ENCODE measurements around the gene JAZF1. TPM values are rescaled to one million over a fixed set of nuclear protein-coding genes. Genes with fewer than 3 reads are reported as not detected.

JAZF1 gene
- total RNA-seq, 1 experiment from 2014 or later: 14.2 TPM

DNA sequence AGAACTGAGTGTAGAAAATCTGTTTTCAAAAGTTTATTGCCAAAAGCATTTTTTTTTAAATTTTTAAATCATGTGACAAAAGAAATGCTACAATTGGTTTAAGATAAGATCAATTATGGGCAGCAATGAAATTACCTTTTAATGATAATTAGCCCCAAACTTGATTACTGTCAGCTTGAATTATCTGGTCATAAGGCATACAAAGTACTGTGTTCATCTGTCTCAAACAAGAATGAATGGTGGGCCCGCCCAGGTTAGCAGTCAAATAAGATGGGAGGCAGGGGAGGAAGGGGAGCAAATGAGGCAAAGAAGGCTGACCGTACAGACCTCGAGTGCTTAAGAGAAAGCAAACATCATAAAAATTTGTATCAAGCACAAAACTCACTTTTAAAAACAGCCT lies 68.1 kb downstream of the JAZF1 start:
- H3K27me3 Mint-ChIP-seq (ENCODE audit: insufficient read depth, unreplicated experiment): no peaks in the 10 kb centered on the region
- no peak overlapping the region for H3K27ac Mint-ChIP-seq (ENCODE audit: low read depth, unreplicated experiment)
- no peaks in the 10 kb centered on the region for H3K9me3 Mint-ChIP-seq (ENCODE audit: unreplicated experiment)
- POLR2A ChIA-PET: no interaction called here
- TF ChIP-seq CTCF (IDR thresholded peaks at IDR 0.05; ENCODE audit: unreplicated experiment): no peak
- H3K4me3 Mint-ChIP-seq (ENCODE audit: unreplicated experiment): no peak overlapping the region
- H3K36me3 Mint-ChIP-seq (ENCODE audit: insufficient read depth, unreplicated experiment): peaks cover 10% of the 10 kb centered on the region
- H3K4me1 Mint-ChIP-seq (ENCODE audit: insufficient read depth, unreplicated experiment): peaks cover 10% of the 10 kb centered on the region
- CTCF ChIA-PET: no interaction called here
- DNase-seq (ENCODE audit: unreplicated experiment): no peak
- BruUV-seq (replicated peaks): no TSS peak
- intact Hi-C loops (cut with micrococcal nuclease): no loop called here

GRCh38 chr7:28112012-28112411 lies 68.6 kb downstream of the JAZF1 start:
- BruUV-seq (replicated peaks): no TSS peak
- DNase-seq (ENCODE audit: unreplicated experiment): no peak
- H3K36me3 Mint-ChIP-seq (ENCODE audit: insufficient read depth, unreplicated experiment): peaks cover 11% of the 10 kb centered on the region
- CTCF ChIA-PET: interaction anchor here (1.2 kb wide), 1 partner anchor 16 kb away, joined by 3 read pairs; no protein-coding TSS in a partner anchor
- no peaks in the 10 kb centered on the region for H3K9me3 Mint-ChIP-seq (ENCODE audit: unreplicated experiment)
- POLR2A ChIA-PET: no interaction called here
- H3K27me3 Mint-ChIP-seq (ENCODE audit: insufficient read depth, unreplicated experiment): no peaks in the 10 kb centered on the region
- no peak for TF ChIP-seq CTCF (IDR thresholded peaks at IDR 0.05; ENCODE audit: unreplicated experiment)
- H3K4me3 Mint-ChIP-seq (ENCODE audit: unreplicated experiment): no peak overlapping the region
- intact Hi-C loops (cut with micrococcal nuclease): no loop called here
- H3K4me1 Mint-ChIP-seq (ENCODE audit: insufficient read depth, unreplicated experiment): peaks cover 10% of the 10 kb centered on the region
- no peak overlapping the region for H3K27ac Mint-ChIP-seq (ENCODE audit: low read depth, unreplicated experiment)

GRCh38 chr7:28110427-28111012 lies 70.1 kb downstream of the JAZF1 start:
- ChIA-PET CTCF (interaction anchor here (1.2 kb wide), 1 partner anchor 15 kb away, joined by 3 read pairs; no protein-coding TSS in a partner anchor), POLR2A (no interaction called here)
- intact Hi-C loops (cut with micrococcal nuclease): no loop called here
- DNase-seq (ENCODE audit: unreplicated experiment): no peak
- H3K4me1 Mint-ChIP-seq (ENCODE audit: insufficient read depth, unreplicated experiment): peaks cover 10% of the 10 kb centered on the region
- no peak overlapping the region for H3K4me3 Mint-ChIP-seq (ENCODE audit: unreplicated experiment)
- no TSS peak for BruUV-seq (replicated peaks)
- H3K36me3 Mint-ChIP-seq (ENCODE audit: insufficient read depth, unreplicated experiment): peaks cover 11% of the 10 kb centered on the region
- no peaks in the 10 kb centered on the region for H3K27me3 Mint-ChIP-seq (ENCODE audit: insufficient read depth, unreplicated experiment)
- H3K27ac Mint-ChIP-seq (ENCODE audit: low read depth, unreplicated experiment): no peak overlapping the region
- H3K9me3 Mint-ChIP-seq (ENCODE audit: unreplicated experiment): no peaks in the 10 kb centered on the region
- no peak for TF ChIP-seq CTCF (IDR thresholded peaks at IDR 0.05; ENCODE audit: unreplicated experiment)

DNA sequence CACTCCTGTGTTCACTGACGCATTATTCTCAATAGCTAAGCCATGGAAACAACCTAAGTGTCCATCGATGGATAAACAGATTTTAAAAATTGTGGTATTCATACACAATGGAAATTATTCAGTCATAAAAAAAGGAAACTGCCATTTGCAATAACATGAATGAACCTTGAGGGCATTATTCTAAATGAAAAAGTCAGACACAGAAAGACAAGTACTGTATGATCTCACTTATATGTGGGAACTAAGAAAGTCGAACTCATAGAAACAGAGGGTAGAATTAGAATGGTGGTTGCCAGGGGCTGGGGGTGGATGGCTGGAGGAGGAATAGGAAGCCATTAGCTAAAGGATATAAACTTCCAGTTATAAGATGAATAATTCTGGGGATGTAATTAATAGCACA lies 71.8 kb downstream of the JAZF1 start:
- CTCF ChIA-PET: interaction anchor here (4.6 kb wide), 1 partner anchor 13 kb away, joined by 31 read pairs; no protein-coding TSS in a partner anchor
- no peak for DNase-seq (ENCODE audit: unreplicated experiment)
- Mint-ChIP-seq H3K4me3 (ENCODE audit: unreplicated experiment) (no peak overlapping the region), H3K27ac (ENCODE audit: low read depth, unreplicated experiment) (no peak overlapping the region), H3K27me3 (ENCODE audit: insufficient read depth, unreplicated experiment) (no peaks in the 10 kb centered on the region), H3K36me3 (ENCODE audit: insufficient read depth, unreplicated experiment) (peaks cover 14% of the 10 kb centered on the region), H3K4me1 (ENCODE audit: insufficient read depth, unreplicated experiment) (peaks cover 17% of the 10 kb centered on the region), H3K9me3 (ENCODE audit: unreplicated experiment) (no peaks in the 10 kb centered on the region)
- intact Hi-C loops (cut with micrococcal nuclease): no loop called here
- no peak for TF ChIP-seq CTCF (IDR thresholded peaks at IDR 0.05; ENCODE audit: unreplicated experiment)
- POLR2A ChIA-PET: no interaction called here
- BruUV-seq (replicated peaks): no TSS peak

All from MCF 10A (cell line).